Stimulated activated naive CD8-positive, alpha-beta T cell treated with anti-CD3 and anti-CD28 coated beads, Interleukin-15, Interleukin-2, amounts not matched to agents 100 ng/mL and 50 ng/mL, for 24 hours (primary cell): Measurements from ENCODE around the gene OR7E24.
"Not testable (repeated sequence)": the region's sequence is repeated elsewhere in the genome, so short reads cannot be mapped to it uniquely, and the experiment has no call there.

Experiments
- H3K27ac Mint-ChIP-seq: one replicate; pipeline ENCODE4 v1.8.0; 2021; ENCODE audit warnings: mild to moderate bottlenecking, mixed read lengths
- H3K27me3 Mint-ChIP-seq: one replicate; pipeline ENCODE4 v1.8.0; 2021; ENCODE audit warnings: mixed read lengths
- H3K36me3 Mint-ChIP-seq: one replicate; pipeline ENCODE4 v1.8.0; 2021; ENCODE audit warnings: low read depth, mixed read lengths
- H3K4me1 Mint-ChIP-seq: one replicate; pipeline ENCODE4 v1.8.0; 2021; ENCODE audit warnings: low read depth, mixed read lengths
- H3K4me3 Mint-ChIP-seq: one replicate; pipeline ENCODE4 v1.8.0; 2021; ENCODE audit warnings: mild to moderate bottlenecking, mixed read lengths
- H3K9me3 Mint-ChIP-seq: one replicate; pipeline ENCODE4 v1.8.0; 2021; ENCODE audit warnings: mixed read lengths

Gene OR7E24

GRCh38 chr19:9250630-9251029, at the start of gene OR7E24:
Gene OR7E24, plus strand, starts transcription at chr19:9250930. Its CDS starts 114 bp downstream, at chr19:9251044.
- Mint-ChIP-seq H3K9me3 (peaks cover 7% of the 10 kb centered on the region), H3K4me1 (no peaks in the 10 kb centered on the region), H3K36me3 (no peaks in the 10 kb centered on the region), H3K27me3 (peaks cover 23% of the 10 kb centered on the region), H3K27ac (no peak within 1 kb of the TSS), H3K4me3 (no peak within 1 kb of the TSS)

GRCh38 chr19:9205501-9206113, 45.1 kb upstream of the OR7E24 start:
- no peaks in the 10 kb centered on the region for H3K4me1 Mint-ChIP-seq
- peak overlapping the region; percentile 32 for H3K4me3 Mint-ChIP-seq
- no peak overlapping the region for H3K27ac Mint-ChIP-seq
- H3K9me3 Mint-ChIP-seq = no peaks in the 10 kb centered on the region
- H3K36me3 Mint-ChIP-seq = no peaks in the 10 kb centered on the region
- peaks cover 3% of the 10 kb centered on the region for H3K27me3 Mint-ChIP-seq

GRCh38 chr19:9219489-9219888, 31.2 kb upstream of the OR7E24 start, which contains the start of gene OR7D4:
Gene OR7D4, minus strand, starts transcription at chr19:9219589. Its CDS starts 4,752 bp downstream, at chr19:9214837.
- no peak within 1 kb of the TSS for H3K4me3 Mint-ChIP-seq
- peaks cover 10% of the 10 kb centered on the region for H3K9me3 Mint-ChIP-seq
- H3K27me3 Mint-ChIP-seq = peaks cover 13% of the 10 kb centered on the region
- no peaks in the 10 kb centered on the region for H3K4me1 Mint-ChIP-seq
- no peaks in the 10 kb centered on the region for H3K36me3 Mint-ChIP-seq
- no peak within 1 kb of the TSS for H3K27ac Mint-ChIP-seq

- Mint-ChIP-seq H3K4me1 (no peaks in the 10 kb centered on the region), H3K9me3 (peaks cover 7% of the 10 kb centered on the region), H3K27ac (no peak overlapping the region), H3K27me3 (peaks cover 23% of the 10 kb centered on the region), H3K36me3 (no peaks in the 10 kb centered on the region), H3K4me3 (no peak overlapping the region)
Measured at GRCh38 chr19:9251236-9251635, 506 bp downstream of the OR7E24 start.

- Mint-ChIP-seq H3K36me3 (peaks cover 32% of the 10 kb centered on the region), H3K9me3 (peaks cover 14% of the 10 kb centered on the region), H3K4me3 (peak overlapping the region; percentile 56), H3K27me3 (peaks cover 13% of the 10 kb centered on the region)
- H3K4me1 Mint-ChIP-seq, H3K27ac Mint-ChIP-seq: not testable (repeated sequence)
Measured at GRCh38 chr19:9283485-9283884, 32.8 kb downstream of the OR7E24 start.

- Mint-ChIP-seq H3K9me3 (peaks cover 27% of the 10 kb centered on the region), H3K27ac (no peak overlapping the region), H3K27me3 (no peaks in the 10 kb centered on the region), H3K4me1 (no peaks in the 10 kb centered on the region), H3K4me3 (no peak overlapping the region), H3K36me3 (peaks cover 66% of the 10 kb centered on the region)
Measured at GRCh38 chr19:9289231-9289884, 38.6 kb downstream of the OR7E24 start.

- Mint-ChIP-seq H3K4me3 (no peak overlapping the region), H3K27ac (no peak overlapping the region), H3K27me3 (no peaks in the 10 kb centered on the region), H3K9me3 (peaks cover 51% of the 10 kb centered on the region), H3K4me1 (no peaks in the 10 kb centered on the region), H3K36me3 (peaks cover 89% of the 10 kb centered on the region)
Measured at GRCh38 chr19:9295411-9295849, 44.7 kb downstream of the OR7E24 start.

- Mint-ChIP-seq H3K27me3 (no peaks in the 10 kb centered on the region), H3K4me3 (no peak overlapping the region), H3K4me1 (no peaks in the 10 kb centered on the region), H3K9me3 (peaks cover 58% of the 10 kb centered on the region), H3K36me3 (peaks cover 91% of the 10 kb centered on the region), H3K27ac (no peak overlapping the region)
Measured at GRCh38 chr19:9296336-9296735, 45.6 kb downstream of the OR7E24 start.
